ENCODE results near the gene FAM13B.

DNA sequence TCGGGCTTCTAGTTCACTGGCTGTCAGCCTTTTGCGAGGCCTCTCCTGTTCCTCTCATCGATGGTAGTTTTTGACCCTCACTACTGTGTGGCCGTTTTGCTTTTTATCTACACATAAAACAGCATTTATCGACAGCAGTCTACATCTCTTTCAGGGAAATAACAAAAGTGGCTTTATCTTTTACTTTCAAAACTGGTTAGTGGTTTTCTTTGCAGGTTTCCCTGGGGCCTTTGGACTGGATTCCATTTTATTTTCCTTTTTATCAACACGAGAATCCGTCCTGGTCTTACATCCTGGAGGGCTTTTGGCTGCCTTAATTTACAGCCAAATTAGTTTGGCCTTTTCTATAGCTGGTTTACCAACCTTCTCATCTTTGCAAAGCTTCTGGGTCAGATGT is 144.4 kb downstream of the FAM13B start:
- TF ChIP-seq POLR2AphosphoS5 (IDR thresholded peaks at IDR 0.05; ENCODE audit: low read depth, low read length) (no peak), POLR2A (IDR thresholded peaks at IDR 0.05; ENCODE audit: low read depth, low read length) (no peak), TAF1 (IDR thresholded peaks at IDR 0.05; ENCODE audit: borderline replicate concordance, low read depth, low read length) (no peak)
